Natural killer cell (primary cell): Measurements from ENCODE around the gene EEF1E1. TPM values are rescaled to one million over a fixed set of nuclear protein-coding genes. Genes with fewer than 3 reads are reported as not detected.
"Not testable (repeated sequence)": the region's sequence is repeated elsewhere in the genome, so short reads cannot be mapped to it uniquely, and the experiment has no call there.

Experiments
- ATAC-seq, 3 donors: fragments of 150-1000 bp in 2 of 3; fragments of 200-7000 bp in 1 of 3; cut with Tn5 transposase; 1 replicate in 1 of 3; 2 replicates in 2 of 3; pipeline ENCODE4 v1.10.0; 2021; ENCODE audit warnings: mild to moderate bottlenecking in 2 of 3, moderate library complexity in 2 of 3
- DNase-seq, 2 donors: peaks; one replicate each; pipeline versions ENCODE4 v3.0.0 to v3.0.0-alpha.2; 2013 to 2021; ENCODE audit warnings: mixed read lengths in 1 of 2
- H3K27ac ChIP-seq: one replicate; pipeline ENCODE4 v1.5.1; 2013; ENCODE audit warnings: mild to moderate bottlenecking, low read length
- H3K27me3 ChIP-seq: one replicate; pipeline ENCODE4 v1.6.1; 2013; ENCODE audit warnings: low read length; ENCODE audit not compliant: control insufficient read depth, insufficient read depth
- H3K36me3 ChIP-seq: one replicate; pipeline ENCODE4 v1.6.1; 2013; ENCODE audit warnings: low read length; ENCODE audit not compliant: control insufficient read depth, insufficient read depth
- H3K4me1 ChIP-seq: one replicate; pipeline ENCODE4 v1.6.1; 2013; ENCODE audit warnings: low read length; ENCODE audit not compliant: control insufficient read depth, insufficient read depth
- H3K4me3 ChIP-seq: one replicate; pipeline ENCODE4 v1.5.1; 2013; ENCODE audit warnings: low read length
- H3K9me3 ChIP-seq: one replicate; pipeline ENCODE4 v1.6.1; 2013; ENCODE audit warnings: low read length; ENCODE audit not compliant: control insufficient read depth, insufficient read depth
- H3K27ac Mint-ChIP-seq, 2 donors: one replicate each; pipeline ENCODE4 v1.8.0; 2022; ENCODE audit warnings: mild to moderate bottlenecking in 2 of 2, mixed read lengths in 2 of 2, moderate library complexity in 1 of 2
- H3K27me3 Mint-ChIP-seq, 2 donors: one replicate each; pipeline ENCODE4 v1.8.0; 2022; ENCODE audit warnings: low read depth in 2 of 2, mixed read lengths in 2 of 2
- H3K36me3 Mint-ChIP-seq: one replicate; pipeline ENCODE4 v1.8.0; 2022; ENCODE audit warnings: mixed read lengths
- H3K4me1 Mint-ChIP-seq, 2 donors: one replicate each; pipeline ENCODE4 v1.8.0; 2022; ENCODE audit warnings: mixed read lengths in 2 of 2
- H3K4me3 Mint-ChIP-seq: one replicate; pipeline ENCODE4 v1.8.0; 2022; ENCODE audit warnings: mild to moderate bottlenecking, moderate library complexity, mixed read lengths
- H3K9me3 Mint-ChIP-seq, 2 donors: one replicate each; pipeline ENCODE4 v1.8.0; 2022; ENCODE audit warnings: mixed read lengths in 2 of 2
- WGBS: methylation state at CpG from one replicate; pipeline ENCODE4 v1.1.7; 2013; ENCODE audit warnings: missing lambda C conversion rate; ENCODE audit not compliant: insufficient coverage; 5-methylcytosine and 5-hydroxymethylcytosine counted together
- intact Hi-C: fragments of 100-400 bp; cut with micrococcal nuclease; formaldehyde crosslinking; loops from one replicate; pipeline ENCODE4 v1.14.2; 2022
- total RNA-seq, 4 donors: library from RNA; stranded (reverse); fragments of 120-200 nt in 1 of 4; gene quantifications; one replicate each; pipeline versions ENCODE4 v1.2.3 to v1.2.4, GENCODE V29; 2013 to 2022
- TF ChIP-seq, protein P1 (sequence below): fragments of 200-600 bp; IDR thresholded peaks from one replicate; pipeline ENCODE4 v1.8.0; 2022; ENCODE audit warnings: antibody characterized with exemption

The EEF1E1 gene
- total RNA-seq, 3 donors from 2014 or later (not counting 1 experiment from before 2014, with no cell fraction given), result 9.6 to 13.8 (median 10.2) TPM

DNA sequence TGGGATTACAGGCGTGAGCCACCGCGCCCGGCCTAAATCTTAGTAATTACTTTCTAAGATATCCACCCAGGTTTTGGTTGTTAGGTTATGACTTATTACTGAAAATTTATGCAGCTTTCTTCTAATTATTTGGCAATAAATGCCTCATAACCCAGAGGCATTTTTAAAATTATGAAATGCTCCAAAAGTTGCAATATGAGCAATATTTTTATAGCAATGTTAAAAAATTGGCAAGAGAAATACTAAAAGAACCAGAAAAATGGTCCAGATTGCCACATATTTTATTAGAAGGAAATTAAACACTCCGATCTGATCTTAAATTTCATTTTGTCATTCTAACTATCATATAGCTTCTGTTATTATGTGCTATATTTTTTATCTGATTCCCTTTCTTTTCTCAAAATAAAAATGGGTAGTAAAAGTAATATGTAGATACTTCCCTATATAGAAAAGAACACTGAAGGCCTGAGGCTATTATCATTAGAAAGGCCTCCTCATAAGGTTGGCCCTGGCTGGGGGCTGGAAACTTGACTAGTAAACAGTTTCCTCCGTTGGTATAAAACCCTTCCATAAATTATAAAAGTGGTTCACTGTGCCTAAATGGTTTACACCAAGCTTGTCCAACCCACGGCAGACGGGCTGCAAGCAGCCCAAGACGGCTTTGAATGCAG lies 60.3 kb downstream of the EEF1E1 start:
- DNase-seq (no peak), ATAC-seq (no peak)
- TF ChIP-seq, protein P1, sequence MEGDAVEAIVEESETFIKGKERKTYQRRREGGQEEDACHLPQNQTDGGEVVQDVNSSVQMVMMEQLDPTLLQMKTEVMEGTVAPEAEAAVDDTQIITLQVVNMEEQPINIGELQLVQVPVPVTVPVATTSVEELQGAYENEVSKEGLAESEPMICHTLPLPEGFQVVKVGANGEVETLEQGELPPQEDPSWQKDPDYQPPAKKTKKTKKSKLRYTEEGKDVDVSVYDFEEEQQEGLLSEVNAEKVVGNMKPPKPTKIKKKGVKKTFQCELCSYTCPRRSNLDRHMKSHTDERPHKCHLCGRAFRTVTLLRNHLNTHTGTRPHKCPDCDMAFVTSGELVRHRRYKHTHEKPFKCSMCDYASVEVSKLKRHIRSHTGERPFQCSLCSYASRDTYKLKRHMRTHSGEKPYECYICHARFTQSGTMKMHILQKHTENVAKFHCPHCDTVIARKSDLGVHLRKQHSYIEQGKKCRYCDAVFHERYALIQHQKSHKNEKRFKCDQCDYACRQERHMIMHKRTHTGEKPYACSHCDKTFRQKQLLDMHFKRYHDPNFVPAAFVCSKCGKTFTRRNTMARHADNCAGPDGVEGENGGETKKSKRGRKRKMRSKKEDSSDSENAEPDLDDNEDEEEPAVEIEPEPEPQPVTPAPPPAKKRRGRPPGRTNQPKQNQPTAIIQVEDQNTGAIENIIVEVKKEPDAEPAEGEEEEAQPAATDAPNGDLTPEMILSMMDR, result no peak
- Mint-ChIP-seq H3K9me3 (peaks cover 2 to 5% of the 10 kb centered on the region in 2 donors), H3K27me3 (no peaks in the 10 kb centered on the region), H3K36me3 (peaks cover 15% of the 10 kb centered on the region), H3K4me3 (no peak overlapping the region), H3K27ac (no peak overlapping the region), H3K4me1 (peaks cover 12 to 22% of the 10 kb centered on the region in 2 donors)
- 97% methylated on average over 3 of the region's 9 CpGs for WGBS
- no peak overlapping the region for H3K27ac ChIP-seq
- H3K9me3 ChIP-seq, result peaks cover 5% of the 10 kb centered on the region
- intact Hi-C loops, result no loop called here
- no peaks in the 10 kb centered on the region for H3K4me1 ChIP-seq
- no peaks in the 10 kb centered on the region for H3K27me3 ChIP-seq
- no peak overlapping the region for H3K4me3 ChIP-seq
- H3K36me3 ChIP-seq, result peaks cover 8% of the 10 kb centered on the region

DNA sequence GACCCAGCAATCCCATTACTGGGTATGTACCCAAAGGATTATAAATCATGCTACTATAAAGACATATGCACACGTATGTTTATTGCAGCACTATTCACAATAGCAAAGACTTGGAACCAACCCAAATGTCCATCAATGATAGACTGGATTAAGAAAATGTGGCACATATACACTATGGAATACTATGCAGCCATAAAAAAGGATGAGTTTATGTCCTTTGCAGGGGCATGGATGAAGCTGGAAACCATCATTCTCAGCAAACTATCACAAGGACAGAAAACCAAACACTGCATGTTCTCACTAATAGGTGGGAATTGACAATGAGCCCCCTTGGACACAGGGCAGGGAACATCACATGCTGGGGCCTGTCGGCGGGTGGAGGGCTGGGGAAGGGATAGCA lies 68.2 kb downstream of the EEF1E1 start:
- ATAC-seq, H3K36me3 ChIP-seq, H3K4me3 Mint-ChIP-seq, DNase-seq, H3K4me3 ChIP-seq, H3K27me3 ChIP-seq, H3K4me1 ChIP-seq, intact Hi-C loops, H3K27ac Mint-ChIP-seq, H3K36me3 Mint-ChIP-seq, H3K27me3 Mint-ChIP-seq, H3K9me3 Mint-ChIP-seq, H3K9me3 ChIP-seq, H3K27ac ChIP-seq: not testable (repeated sequence)
- WGBS, result 100% methylated on average over 2 of the region's 3 CpGs
- H3K4me1 Mint-ChIP-seq, result peaks cover 61 to 76% of the 10 kb centered on the region in 2 donors

DNA sequence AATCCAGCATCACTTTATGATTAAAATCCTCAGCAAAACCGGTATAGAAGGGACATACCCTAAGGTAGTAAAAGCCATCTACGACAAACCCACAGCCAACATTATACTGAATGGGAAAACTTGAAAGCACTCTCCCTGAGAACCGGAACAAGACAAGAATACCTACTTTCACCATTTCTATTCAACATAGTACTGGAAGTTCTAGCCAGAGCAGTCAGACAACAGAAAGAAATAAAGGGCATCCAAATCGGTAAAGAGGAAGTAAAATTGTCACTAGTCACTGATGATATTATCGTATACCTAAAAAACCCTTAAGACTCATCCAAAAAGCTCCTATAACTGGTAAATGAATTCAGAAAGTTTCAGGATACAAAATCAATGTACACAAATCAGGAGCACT lies 71.4 kb downstream of the EEF1E1 start:
- Mint-ChIP-seq H3K36me3 (no peaks in the 10 kb centered on the region), H3K9me3 (no peaks in the 10 kb centered on the region), H3K27me3 (no peaks in the 10 kb centered on the region), H3K4me3 (no peak overlapping the region), H3K4me1 (peaks cover 46 to 58% of the 10 kb centered on the region in 2 donors), H3K27ac (no peak overlapping the region)
- Histone ChIP-seq H3K36me3 (peaks cover 3% of the 10 kb centered on the region), H3K9me3 (no peaks in the 10 kb centered on the region), H3K27me3 (no peaks in the 10 kb centered on the region), H3K27ac (no peak overlapping the region), H3K4me1 (no peaks in the 10 kb centered on the region), H3K4me3 (no peak overlapping the region)
- TF ChIP-seq, protein P1, result no peak
- ATAC-seq (no peak), DNase-seq (no peak)
- intact Hi-C loops, result no loop called here
- 85% methylated on average over 4 of the region's 5 CpGs for WGBS

Other genes starting within 250 kb of the EEF1E1 start
- 100 to 1,000 TPM in 1 of 3 donors, 1 to 10 TPM in 2; 7.9 to 105 (median 9.7) TPM for gene TXNDC5, start 191.8 kb downstream of the EEF1E1 start, total RNA-seq
- gene BLOC1S5, start 38.2 kb downstream of the EEF1E1 start, total RNA-seq, result 10 to 100 TPM; 11.2 to 15.9 (median 15.4) TPM